Measurements from ENCODE around the gene BRMS1.
A peak's percentile ranks its signal among the peaks of the same experiment; 100 is the strongest.

The BRMS1 gene

DNA sequence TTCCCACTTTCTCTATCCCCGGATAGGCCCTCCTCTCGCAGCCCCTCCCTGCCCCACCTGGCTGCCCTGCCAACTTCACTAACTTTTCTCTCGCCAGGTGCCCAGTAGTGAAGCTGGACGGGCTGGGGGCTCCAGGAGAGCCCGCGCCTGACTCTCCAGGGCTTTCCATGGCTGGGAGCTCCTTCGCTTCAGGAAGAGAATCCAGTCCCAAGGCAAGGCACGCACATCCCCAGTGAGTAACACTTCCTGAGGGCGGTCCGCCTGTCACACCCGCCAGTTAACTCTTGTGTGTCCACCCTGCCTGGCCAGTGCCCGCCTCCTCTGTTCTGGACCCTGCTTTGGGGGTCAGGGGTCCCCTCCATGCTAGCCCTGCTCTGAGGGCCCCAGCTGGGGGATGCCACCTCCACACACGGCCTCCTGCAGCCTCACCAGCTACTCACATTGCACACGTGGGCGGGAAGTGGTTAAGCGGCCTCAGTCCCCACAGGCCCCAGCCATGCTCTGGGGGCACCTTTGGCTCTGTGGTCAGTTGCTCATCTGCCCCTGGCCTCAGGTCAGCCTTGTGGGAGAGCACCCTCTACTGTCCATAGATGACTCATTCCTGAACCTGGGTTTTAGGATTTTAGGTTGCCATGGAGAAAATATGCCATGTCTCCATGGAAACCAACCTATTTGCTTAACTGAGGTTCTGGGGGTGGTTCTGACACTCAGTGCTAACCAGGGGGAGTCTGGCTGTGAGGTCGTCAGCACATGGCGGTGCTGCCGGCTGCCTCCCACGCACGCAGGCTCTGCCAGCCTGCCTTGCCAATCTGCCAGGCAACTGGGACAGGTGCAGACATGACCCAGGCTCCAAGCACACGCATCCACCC is 8.4 kb downstream of the BRMS1 start, which contains the start of gene RIN1:
RIN1 (minus strand) TSS at position 201 of the 869 bp plus-strand sequence; CDS start at position 169, 32 bp downstream.
- peak; percentile 70 to 79 for DNase-seq

DNA sequence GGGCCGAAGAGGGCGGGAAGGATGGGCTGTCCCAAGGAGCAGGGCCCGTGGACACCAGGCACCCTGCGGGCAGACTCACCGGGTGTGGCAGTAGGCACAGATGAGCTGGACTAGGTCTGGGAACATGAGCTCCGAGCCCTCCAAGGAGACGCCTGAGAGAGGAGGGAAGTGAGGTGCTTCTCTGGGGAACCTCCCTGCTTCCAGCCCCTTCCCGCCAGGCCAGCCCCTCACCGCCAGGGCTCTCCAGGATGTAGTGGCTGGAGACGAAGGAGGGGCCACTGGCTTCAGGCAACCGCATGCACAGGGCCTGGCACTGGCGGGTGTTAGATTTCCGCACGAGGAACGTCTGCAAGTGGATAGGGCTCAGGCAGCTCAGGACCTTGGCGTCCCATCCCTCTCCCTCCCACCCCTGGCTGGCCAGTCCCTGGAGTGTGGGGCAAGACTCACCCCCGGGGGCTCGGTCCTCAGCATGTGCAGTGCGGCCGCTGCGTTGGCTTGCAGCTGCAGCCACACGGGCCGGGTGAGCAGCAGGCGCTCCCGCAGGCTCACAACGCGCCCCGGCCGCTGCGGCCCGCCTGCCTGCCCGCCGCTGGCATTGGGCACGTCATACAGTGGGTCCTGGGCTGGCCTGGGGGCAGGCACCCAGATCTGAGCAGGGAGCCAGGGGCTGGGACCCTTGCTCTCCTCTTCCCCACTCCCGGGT is 9.2 kb downstream of the BRMS1 start:
- no peak for DNase-seq

DNA sequence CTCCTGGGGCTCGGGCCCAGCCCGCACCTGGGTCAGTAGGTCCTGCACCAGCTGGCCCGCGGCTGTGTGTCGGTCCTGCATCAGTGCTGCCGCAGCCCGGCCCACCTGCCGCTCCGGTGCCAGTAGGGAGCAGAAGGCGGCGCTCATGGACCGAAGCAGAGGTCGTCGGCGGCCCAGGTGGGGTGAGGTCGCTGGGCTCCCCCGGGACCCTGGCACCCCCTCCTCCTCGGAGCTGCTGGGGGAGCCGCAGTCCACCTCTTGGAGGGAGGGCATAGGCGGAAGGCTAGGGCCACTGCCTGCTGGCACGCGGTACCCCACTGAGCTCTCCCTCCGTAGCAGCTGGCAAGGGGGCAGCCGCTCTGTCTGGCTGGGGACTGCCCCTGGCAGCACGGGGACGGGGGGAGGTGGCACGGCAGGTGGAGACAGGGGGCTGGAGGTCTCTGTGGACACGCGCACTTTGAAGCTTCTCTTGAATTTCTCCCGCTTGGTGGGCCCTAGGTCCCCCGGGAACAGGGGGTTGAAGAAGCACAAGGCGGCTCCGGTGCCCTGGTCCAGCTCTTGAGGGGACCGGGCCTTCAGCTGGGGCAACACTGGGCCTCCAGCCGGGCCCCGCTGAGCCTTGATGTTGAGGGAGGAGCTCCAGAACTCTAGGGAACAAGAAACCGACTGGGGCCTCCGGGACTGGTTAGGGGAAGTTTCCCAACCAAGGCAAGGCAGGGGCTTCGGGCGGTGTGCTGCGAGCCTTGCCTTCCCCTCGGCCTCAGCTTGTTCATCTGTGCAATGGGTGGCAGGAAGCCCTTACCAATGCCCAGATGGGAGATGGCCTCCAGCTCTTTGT is 10.1 kb downstream of the BRMS1 start:
- no peak for DNase-seq

DNA sequence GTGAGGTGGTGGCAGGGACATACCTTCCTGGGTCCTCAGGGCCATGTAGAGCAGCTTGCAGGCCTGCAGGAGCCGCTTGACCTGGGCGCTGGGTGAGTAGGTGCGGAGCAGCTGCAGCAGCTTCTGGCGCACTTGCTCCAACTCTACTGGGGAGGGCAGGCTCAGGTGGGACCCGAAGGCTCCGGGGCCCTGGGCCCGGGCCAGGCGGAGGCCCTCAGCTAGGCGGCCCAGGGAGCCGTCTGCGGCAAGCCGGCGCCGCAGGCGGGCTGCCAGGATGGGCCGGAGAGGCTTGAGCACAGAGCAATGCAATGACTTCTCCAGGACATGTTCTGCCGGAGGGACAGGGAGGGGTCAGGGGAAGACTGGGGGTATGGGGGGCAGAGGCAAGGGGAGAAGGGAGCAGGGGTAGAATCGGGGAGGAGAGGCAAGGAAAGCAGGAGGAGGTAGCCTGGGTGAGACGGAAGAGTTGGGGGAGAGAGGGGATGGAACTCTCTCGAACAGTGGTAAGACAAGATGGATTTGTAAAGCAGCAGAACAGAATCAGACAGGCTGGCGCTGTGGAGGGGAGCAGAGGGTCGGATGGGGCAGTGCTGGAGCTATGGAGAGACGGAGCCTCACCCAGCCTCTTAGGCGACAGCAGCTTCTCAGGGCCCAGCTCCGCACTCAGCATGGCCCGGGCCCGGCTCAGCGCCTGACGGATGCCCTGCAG is 10.9 kb downstream of the BRMS1 start:
- no peak for DNase-seq

GRCh38 chr11:66333220-66333877 is 11.6 kb downstream of the BRMS1 start:
- DNase-seq, result no peak

- no peak for DNase-seq
Measured at GRCh38 chr11:66332371-66333219, 12.3 kb downstream of the BRMS1 start.

DNA sequence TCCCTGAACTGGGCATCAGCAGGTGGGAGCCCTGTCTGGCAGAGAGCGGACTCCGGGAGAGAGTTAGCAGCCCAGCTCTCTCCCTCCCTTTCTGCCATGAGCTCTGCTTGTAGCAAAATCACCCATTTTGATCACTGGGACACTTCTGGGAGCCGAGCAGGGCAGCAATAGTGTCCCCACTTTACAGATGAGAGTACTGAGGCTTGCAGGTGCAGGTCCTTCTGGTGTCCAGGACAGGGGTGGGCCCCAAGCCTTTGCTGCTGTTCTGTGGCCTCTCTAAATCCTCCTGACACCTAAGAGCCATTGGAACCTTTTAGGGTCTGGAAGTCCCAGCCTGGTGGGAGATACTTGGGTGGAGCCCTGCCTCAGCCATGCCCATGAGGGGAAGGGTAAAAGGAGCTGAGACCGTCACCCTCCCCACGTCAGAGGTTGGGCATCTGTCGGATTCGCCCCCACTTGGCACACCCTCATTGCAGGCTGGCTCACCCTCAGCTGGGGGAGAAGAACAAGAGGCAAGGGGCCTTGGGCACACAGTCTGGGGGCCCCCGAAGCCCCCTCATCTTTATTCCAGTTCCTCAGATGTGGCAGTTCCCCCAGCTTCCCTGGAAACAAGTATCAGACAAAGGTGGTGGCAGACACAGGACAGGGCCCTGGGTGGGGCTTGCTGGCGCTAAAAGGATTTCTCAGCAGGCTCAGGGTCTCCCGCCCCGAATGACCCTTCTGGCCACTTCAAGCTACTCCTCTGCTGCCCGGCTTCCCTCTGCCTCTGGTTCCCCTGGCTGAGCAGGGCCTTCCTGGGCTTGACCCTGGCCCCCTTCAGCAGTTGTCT is 13.1 kb downstream of the BRMS1 start:
- no peak for DNase-seq

- no peak for DNase-seq
Measured at GRCh38 chr11:66330931-66331330, 14.0 kb downstream of the BRMS1 start.

DNA sequence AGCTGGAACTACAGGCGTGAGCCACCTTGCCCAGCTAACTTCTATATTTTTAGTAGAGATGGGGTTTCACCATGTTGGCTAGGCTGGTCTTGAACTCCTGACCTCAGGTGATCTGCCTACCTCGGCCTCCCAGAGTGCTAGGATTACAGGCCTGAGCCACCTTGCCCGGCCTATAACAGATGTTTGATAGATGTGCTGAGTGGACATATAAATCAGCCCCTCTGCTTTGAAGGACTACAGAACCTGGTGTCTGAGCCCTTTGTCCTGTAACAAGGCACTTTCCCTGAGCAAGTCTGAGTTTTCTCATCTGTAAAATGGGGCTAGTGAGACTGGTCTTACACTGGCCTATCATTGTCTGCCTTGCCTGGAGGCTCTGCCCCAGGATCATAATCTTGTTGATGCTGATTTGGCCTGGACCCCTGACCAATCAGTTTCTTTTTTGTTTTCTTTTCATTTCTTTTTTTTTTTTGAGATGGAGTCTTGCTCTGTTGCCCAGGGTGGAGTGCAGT is 15.7 kb downstream of the BRMS1 start:
- DNase-seq, result no peak

- DNase-seq, result peak; percentile 84 to 89
Measured at GRCh38 chr11:66328302-66329144, 16.4 kb downstream of the BRMS1 start.

DNA sequence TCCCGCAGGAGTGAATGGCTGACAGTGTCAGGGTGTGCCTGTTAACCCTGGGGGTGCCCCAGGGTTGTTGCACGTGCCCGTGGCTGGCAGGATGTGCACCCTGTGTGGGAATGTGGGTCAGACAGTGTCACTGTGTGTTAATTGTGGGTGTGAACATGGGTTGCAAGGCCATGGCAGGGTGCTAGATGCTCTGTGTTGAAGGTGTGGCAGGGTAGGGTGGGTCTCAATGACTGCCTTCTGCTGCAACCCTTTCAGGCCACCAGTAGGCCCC is 16.9 kb downstream of the BRMS1 start:
- no peak for DNase-seq

DNA sequence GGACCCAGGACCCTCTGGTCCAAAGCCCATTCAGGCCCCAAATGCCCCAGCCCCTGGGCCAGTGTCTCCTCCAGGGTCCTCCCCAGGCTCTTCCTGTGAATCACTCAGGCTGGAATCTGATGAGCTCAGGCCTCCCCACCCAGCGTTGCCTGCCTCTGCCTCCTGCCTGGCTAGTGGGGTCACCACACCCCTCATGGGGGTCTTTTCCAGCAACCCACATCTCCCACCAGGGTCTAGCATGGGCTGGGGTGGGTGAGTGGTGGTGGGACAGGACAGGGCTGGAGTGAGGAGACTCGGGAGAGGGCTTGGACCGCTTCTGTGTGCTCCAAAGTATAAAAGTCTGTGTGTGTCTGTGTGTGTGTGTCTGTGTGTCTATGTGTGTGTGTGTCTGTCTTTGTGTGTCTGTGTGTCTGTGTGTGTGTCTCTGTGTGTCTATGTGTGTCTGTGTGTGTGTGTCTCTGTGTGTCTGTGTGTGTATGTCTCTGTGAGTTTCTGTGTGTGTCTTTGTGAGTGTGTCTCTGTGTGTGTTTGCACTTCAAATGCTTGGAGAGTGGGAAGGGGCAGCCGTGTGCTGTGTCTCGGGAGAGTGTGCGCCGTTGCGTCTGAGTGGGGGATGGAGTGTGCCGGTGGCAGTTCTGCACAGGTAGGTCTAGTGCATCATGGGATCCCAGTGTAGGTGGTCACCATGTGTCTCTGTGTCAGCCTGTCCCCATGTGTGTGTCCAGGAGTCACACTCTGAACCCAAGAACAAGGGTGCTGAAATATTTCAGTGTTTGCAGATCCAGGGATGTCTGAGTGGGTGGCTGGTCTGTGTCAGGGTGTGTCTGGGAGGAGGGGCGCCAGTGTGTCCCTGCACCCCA is 17.5 kb downstream of the BRMS1 start:
- no peak for DNase-seq

DNA sequence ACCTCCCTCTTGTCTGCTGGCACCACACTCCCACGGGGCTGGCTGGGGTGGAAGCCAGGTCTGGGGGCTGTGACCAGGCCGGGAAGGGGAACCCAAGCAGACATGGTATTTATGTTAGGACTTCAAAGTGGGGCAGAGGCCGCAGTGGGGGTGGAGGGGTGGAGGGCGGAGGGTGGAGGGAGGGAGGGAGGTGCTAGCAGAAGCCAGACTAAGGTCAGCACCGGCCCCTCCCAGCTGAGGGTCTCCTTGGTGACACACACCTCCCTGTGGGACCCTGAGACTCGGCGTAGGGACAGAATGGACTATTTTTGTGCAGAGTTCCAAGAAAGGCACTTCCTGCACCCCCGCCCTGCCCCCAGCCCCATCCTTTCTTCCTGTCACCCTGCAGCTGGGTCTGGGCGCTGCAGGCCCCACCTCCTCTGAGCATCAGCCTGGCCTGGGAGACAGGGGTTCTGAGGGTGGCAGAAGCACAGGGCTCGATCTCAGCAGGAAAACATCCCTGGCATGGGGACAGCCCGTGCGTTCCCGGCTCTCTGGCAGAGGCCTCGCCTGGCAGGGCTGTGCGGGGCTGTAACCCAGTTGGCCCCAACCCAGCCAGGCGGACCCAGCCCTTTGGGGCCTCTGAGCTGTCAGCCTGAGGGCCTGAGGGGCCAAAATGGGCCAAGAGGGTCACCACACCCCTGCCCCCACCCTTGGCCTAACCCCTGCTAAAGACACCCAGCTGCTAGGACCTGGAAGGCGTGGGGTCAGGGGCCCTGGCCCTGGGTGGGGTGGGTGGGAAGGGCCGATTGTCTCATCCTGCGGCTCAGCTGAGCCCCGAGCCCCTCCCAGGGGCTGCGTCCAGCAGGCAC is 18.4 kb downstream of the BRMS1 start:
- no peak for DNase-seq

GRCh38 chr11:66325263-66325671 is 19.6 kb downstream of the BRMS1 start:
- DNase-seq, result no peak

DNA sequence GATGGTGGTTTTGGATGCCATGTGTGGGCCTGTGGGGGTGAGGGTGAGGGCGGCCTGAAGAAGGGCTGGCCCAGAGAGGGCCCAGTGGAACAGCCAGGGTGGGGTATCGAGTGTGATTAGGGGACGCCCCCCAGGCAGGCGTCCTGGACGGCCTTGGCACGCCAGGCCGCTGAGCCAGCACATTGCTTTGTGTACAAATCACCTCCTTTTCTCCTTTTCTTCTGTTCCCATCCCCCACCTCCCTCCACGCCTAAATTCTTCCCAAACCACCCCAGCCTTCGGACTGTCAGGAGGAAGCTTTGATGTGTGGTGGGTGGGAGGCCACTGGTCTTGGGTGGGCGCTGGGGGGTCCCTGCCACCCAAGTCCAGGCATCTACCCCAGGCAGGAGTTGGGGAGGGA is 20.2 kb downstream of the BRMS1 start:
- DNase-seq, result no peak

- DNase-seq, result no peak
Measured at GRCh38 chr11:66323684-66324083, 21.2 kb downstream of the BRMS1 start.
